PC-9 (cell line): Measurements from ENCODE around the gene FAM167B. TPM values are rescaled to one million over a fixed set of nuclear protein-coding genes. Genes with fewer than 3 reads are reported as not detected.
A peak's percentile ranks its signal among the peaks of the same experiment; 100 is the strongest.

Source experiments
- BruUV-seq: library from RNA; stranded (reverse); fragments of 400-500 nt; replicated peaks from 2 replicates; lab custom pipeline; 2021; lab: Mats Ljungman, UMichigan
- CTCF ChIA-PET: fragments of 300-600 bp; sonication (Branson Sonifier 250); formaldehyde crosslinking; loops from one replicate; lab custom pipeline; 2022; ENCODE audit warnings: antibody characterized with exemption; lab: Charles Lee
- POLR2A ChIA-PET: fragments of 300-600 bp; sonication (Branson Sonifier 250); formaldehyde crosslinking; loops from one replicate; lab custom pipeline; 2022; ENCODE audit warnings: antibody characterized with exemption; ENCODE audit not compliant: unreplicated experiment; lab: Charles Lee
- DNase-seq, 2 experiments: peaks; one replicate each; pipeline versions ENCODE4 v3.0.0 to v3.0.0-alpha.2; 2015 to 2022; ENCODE audit warnings: mixed read lengths in 1 of 2
- H2AFZ ChIP-seq: fragments of 200-600 bp; sonication (generic); 2 replicates; pipeline ENCODE4 v1.8.1; 2017; ENCODE audit warnings: antibody characterized with exemption
- H3F3A ChIP-seq: fragments of 200-600 bp; sonication (generic); 2 replicates; pipeline ENCODE4 v1.8.1; 2017; ENCODE audit warnings: antibody characterized with exemption, mild to moderate bottlenecking, low read depth; ENCODE audit not compliant: insufficient read depth
- H3K27ac ChIP-seq: fragments of 200-600 bp; sonication (generic); 2 replicates; pipeline ENCODE4 v1.6.1; 2016; ENCODE audit warnings: mixed run types
- H3K27me3 ChIP-seq: fragments of 200-600 bp; sonication (generic); 2 replicates; pipeline ENCODE4 v1.6.1; 2016; ENCODE audit warnings: low read depth, mixed run types; ENCODE audit not compliant: insufficient read depth
- H3K36me3 ChIP-seq: fragments of 200-600 bp; sonication (generic); 2 replicates; pipeline ENCODE4 v1.6.1; 2016; ENCODE audit warnings: low read depth, mixed run types
- H3K4me1 ChIP-seq: fragments of 200-600 bp; sonication (generic); replicated peaks from 2 replicates; pipeline ENCODE4 v1.6.1; 2016; ENCODE audit warnings: mixed run types; ENCODE audit not compliant: insufficient read depth
- H3K4me2 ChIP-seq: fragments of 200-600 bp; sonication (generic); 2 replicates; pipeline ENCODE4 v1.6.1; 2017; ENCODE audit warnings: mixed run types
- H3K4me3 ChIP-seq: fragments of 200-600 bp; sonication (generic); 2 replicates; pipeline ENCODE4 v1.6.1; 2016; ENCODE audit warnings: mixed run types
- H3K79me2 ChIP-seq: fragments of 200-600 bp; sonication (generic); 2 replicates; pipeline ENCODE4 v1.6.1; 2017; ENCODE audit warnings: low read depth, mixed run types
- H3K9me2 ChIP-seq: fragments of 200-600 bp; sonication (generic); 2 replicates; pipeline ENCODE4 v1.8.1; 2017; ENCODE audit warnings: mild to moderate bottlenecking; ENCODE audit not compliant: insufficient read depth
- H3K9me3 ChIP-seq: fragments of 200-600 bp; sonication (generic); 2 replicates; pipeline ENCODE4 v1.8.1; 2016; ENCODE audit warnings: low read depth; ENCODE audit not compliant: insufficient read depth
- H4K20me1 ChIP-seq: fragments of 200-600 bp; sonication (generic); 2 replicates; pipeline ENCODE4 v1.8.1; 2017; ENCODE audit not compliant: insufficient read depth
- EZH2 ChIP-seq: fragments of 200-600 bp; sonication (generic); IDR thresholded peaks from 2 replicates; pipeline ENCODE4 v1.8.0; 2017; ENCODE audit warnings: antibody characterized with exemption, low read depth
- intact Hi-C: fragments of 100-400 bp; cut with micrococcal nuclease; formaldehyde crosslinking; loops from one replicate; pipeline ENCODE4 v1.10.0; 2022; ENCODE audit not compliant: unreplicated experiment
- total RNA-seq: library from RNA; stranded (reverse); gene quantifications from 2 replicates; pipeline ENCODE4 v1.2.3, GENCODE V29; 2021
- TF ChIP-seq, protein P1 (sequence below): fragments of 200-600 bp; sonication (generic); conservative IDR thresholded peaks from 2 replicates; pipeline ENCODE4 v1.6.1; 2017; ENCODE audit warnings: mixed run types, antibody characterized with exemption, mild to moderate bottlenecking, moderate library complexity

FAM167B gene
- total RNA-seq, 1 experiment from 2014 or later: 1.6 TPM

DNA sequence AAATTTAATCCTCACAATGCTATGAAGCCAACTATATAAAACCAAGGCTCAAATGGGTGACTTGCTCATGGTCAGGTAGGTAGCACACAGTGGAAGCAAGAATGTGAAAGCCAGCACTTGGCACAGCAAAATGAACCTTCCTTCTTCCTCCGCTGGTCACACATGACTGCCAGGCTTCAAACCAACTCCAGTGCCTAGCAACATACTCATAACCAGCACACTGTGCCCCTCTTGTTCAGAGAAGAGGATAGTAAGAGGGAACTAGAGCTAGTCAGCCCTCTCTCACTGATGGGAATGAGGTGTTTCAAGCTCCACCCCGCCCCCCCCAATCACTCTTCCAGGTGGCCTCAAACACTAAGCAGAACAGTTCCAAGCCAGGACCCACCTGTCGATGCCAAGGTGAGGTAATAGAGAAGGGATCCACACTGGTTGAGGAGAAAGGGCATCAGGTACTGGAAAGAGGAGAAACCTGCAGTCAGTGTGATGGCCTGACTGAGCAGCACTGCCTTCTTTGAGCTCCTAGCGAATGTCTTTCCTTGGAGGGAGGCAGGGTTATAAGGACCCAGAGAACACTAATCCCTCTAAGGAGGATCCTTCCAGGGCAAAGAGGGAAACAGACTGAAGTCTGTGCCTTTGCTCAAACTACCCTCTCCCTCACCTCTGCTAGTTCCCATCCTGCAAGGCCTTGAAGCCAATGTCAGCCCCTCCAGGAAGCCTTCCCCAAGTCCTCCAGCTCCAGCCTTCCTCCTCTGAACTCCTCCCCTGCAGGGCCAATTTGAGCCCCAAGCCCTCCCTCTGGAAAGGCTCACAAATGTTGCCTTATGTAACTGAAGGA lies 26.1 kb upstream of the FAM167B start:
- no peak for TF ChIP-seq EZH2
- TF ChIP-seq, protein P1, sequence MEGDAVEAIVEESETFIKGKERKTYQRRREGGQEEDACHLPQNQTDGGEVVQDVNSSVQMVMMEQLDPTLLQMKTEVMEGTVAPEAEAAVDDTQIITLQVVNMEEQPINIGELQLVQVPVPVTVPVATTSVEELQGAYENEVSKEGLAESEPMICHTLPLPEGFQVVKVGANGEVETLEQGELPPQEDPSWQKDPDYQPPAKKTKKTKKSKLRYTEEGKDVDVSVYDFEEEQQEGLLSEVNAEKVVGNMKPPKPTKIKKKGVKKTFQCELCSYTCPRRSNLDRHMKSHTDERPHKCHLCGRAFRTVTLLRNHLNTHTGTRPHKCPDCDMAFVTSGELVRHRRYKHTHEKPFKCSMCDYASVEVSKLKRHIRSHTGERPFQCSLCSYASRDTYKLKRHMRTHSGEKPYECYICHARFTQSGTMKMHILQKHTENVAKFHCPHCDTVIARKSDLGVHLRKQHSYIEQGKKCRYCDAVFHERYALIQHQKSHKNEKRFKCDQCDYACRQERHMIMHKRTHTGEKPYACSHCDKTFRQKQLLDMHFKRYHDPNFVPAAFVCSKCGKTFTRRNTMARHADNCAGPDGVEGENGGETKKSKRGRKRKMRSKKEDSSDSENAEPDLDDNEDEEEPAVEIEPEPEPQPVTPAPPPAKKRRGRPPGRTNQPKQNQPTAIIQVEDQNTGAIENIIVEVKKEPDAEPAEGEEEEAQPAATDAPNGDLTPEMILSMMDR: no peak
- Histone ChIP-seq H2AFZ (peak overlapping the region; percentile 81), H3K27me3 (no peaks in the 10 kb centered on the region), H3K9me2 (no peaks in the 10 kb centered on the region), H3K4me2 (peak overlapping the region; percentile 99), H3K4me3 (peak overlapping the region; percentile 85), H3K9me3 (no peaks in the 10 kb centered on the region), H3F3A (peaks cover 30% of the 10 kb centered on the region; the same call in 1 of the 2 replicates), H3K4me1 (peaks cover 25% of the 10 kb centered on the region), H4K20me1 (no peaks in the 10 kb centered on the region; the same call in 1 of the 2 replicates), H3K36me3 (peaks cover 30% of the 10 kb centered on the region), H3K79me2 (peaks cover 43% of the 10 kb centered on the region), H3K27ac (0 out of 2 replicates have a peak overlapping the region, but pooled peaks have one; percentile 59)
- ChIA-PET CTCF (interaction anchor here (0.6 to 1.0 kb wide), 2 partner anchors 180 to 468 kb away, joined by 3 read pairs; no protein-coding TSS in a partner anchor), POLR2A (interaction anchor here (0.6 kb wide), 1 partner anchor 121 kb away, joined by 3 read pairs; no protein-coding TSS in a partner anchor)
- intact Hi-C loops: loop anchor here (10.0 kb wide), 1 partner anchor 174 kb away; the partner anchor contains the start of gene BSDC1
- DNase-seq: no peak
- BruUV-seq: no TSS peak

DNA sequence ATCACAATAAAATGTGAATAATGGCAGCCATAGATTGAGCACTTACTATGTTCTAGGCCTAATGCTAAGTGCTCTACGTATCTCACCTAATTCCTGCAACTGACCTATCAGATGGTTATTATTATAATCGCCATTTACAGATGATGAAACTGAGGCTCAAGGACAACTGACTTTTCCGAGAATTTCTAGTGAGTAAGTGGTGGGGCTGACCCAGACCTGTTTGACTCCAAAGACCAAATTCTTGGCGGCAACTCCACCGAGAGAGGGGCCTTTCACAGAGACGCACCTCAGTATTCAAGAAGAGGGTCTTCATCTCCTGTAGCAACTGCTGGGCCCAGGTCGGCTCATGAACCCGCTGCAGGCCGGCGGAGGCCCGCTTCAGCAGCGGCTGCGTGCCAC lies 25.4 kb upstream of the FAM167B start:
- Histone ChIP-seq H3K4me2 (peak overlapping the region; percentile 99), H3K9me2 (no peaks in the 10 kb centered on the region), H3K27ac (0 out of 2 replicates have a peak overlapping the region, but pooled peaks have one; percentile 59), H3K79me2 (peaks cover 46% of the 10 kb centered on the region), H2AFZ (peak overlapping the region; percentile 81), H3K4me1 (peaks cover 25% of the 10 kb centered on the region), H3K36me3 (peaks cover 30% of the 10 kb centered on the region), H3K4me3 (peak overlapping the region; percentile 85), H3K27me3 (no peaks in the 10 kb centered on the region), H3K9me3 (no peaks in the 10 kb centered on the region), H3F3A (peaks cover 24% of the 10 kb centered on the region; the same call in 1 of the 2 replicates), H4K20me1 (no peaks in the 10 kb centered on the region; the same call in 1 of the 2 replicates)
- ChIA-PET POLR2A (no interaction called here), CTCF (interaction anchor here (1.0 kb wide), 1 partner anchor 180 kb away, joined by 3 read pairs; no protein-coding TSS in a partner anchor)
- DNase-seq: no peak
- TF ChIP-seq EZH2: no peak
- TF ChIP-seq, protein P1: no peak
- no TSS peak for BruUV-seq
- intact Hi-C loops: loop anchor here (10.0 kb wide), 1 partner anchor 173 kb away; the partner anchor contains the start of gene BSDC1

DNA sequence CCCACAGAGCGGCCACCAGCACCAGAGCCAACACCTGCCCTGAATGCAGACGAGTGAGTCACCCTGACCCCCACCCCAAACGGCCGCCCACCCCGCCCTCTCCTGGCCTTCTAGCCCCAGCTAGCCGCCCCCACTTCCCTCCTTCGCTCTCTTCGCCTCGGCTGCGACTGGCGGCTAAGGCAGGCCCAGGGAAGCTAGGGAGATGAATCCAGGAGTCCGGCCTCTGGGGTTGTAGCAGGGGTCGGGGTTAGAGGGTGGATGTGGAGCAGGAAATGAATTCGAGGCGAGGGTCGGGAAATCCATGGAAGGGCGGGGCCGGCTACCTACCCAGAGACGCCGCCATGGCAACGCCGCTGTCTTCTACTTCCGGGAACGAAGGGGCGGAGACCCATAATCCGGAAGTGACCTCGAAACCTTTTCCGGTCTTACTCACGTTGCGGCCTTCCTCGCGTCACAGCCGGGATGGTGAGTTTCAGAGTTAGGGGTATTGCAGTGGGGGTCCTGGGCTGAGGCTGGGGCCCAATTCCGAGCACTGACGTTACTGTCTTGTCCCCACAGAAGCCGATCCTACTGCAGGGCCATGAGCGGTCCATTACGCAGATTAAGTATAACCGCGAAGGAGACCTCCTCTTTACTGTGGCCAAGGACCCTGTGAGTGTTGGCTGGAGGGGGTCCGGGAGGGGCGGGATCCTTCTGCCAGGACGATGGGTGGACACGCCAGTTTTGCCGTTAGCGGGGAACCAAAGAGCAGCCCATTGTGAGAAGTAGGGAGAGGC lies 24.9 kb upstream of the FAM167B start, which contains the start of the genes EIF3I and TMEM234:
EIF3I (plus strand) TSS at position 428 of the 776 bp plus-strand sequence; CDS start at position 463, 35 bp downstream.
TMEM234 (minus strand) TSS at position 374 of the 776 bp plus-strand sequence; CDS start at position 343, 31 bp downstream.
- Histone ChIP-seq H3K4me3 (peak within 1 kb of the TSS; percentile 85), H3K27ac (peak within 1 kb of the TSS; percentile 59), H3F3A (peaks cover 21% of the 10 kb centered on the region; the same call in 1 of the 2 replicates), H3K4me2 (peak within 1 kb of the TSS; percentile 99), H3K4me1 (peaks cover 25% of the 10 kb centered on the region), H3K9me3 (no peaks in the 10 kb centered on the region), H4K20me1 (no peaks in the 10 kb centered on the region; the same call in 1 of the 2 replicates), H2AFZ (peak within 1 kb of the TSS; percentile 81), H3K27me3 (no peaks in the 10 kb centered on the region), H3K9me2 (no peaks in the 10 kb centered on the region), H3K79me2 (peaks cover 46% of the 10 kb centered on the region), H3K36me3 (peaks cover 29% of the 10 kb centered on the region)
- no TSS peak for BruUV-seq
- DNase-seq: peak; percentile 87 to 88
- ChIA-PET CTCF (no interaction called here), POLR2A (interaction anchor here (0.5 kb wide), 1 partner anchor 93 kb away, joined by 6 read pairs; no protein-coding TSS in a partner anchor)
- TF ChIP-seq EZH2: no peak
- TF ChIP-seq, protein P1: no peak
- intact Hi-C loops: loop anchor here (10.0 kb wide), 1 partner anchor 173 kb away; the partner anchor contains the start of gene BSDC1
